Measurements from ENCODE around the gene PPP6C.
A peak's percentile ranks its signal among the peaks of the same experiment; 100 is the strongest.
"Not testable (repeated sequence)": the region's sequence is repeated elsewhere in the genome, so short reads cannot be mapped to it uniquely, and the experiment has no call there.

Gene PPP6C

DNA sequence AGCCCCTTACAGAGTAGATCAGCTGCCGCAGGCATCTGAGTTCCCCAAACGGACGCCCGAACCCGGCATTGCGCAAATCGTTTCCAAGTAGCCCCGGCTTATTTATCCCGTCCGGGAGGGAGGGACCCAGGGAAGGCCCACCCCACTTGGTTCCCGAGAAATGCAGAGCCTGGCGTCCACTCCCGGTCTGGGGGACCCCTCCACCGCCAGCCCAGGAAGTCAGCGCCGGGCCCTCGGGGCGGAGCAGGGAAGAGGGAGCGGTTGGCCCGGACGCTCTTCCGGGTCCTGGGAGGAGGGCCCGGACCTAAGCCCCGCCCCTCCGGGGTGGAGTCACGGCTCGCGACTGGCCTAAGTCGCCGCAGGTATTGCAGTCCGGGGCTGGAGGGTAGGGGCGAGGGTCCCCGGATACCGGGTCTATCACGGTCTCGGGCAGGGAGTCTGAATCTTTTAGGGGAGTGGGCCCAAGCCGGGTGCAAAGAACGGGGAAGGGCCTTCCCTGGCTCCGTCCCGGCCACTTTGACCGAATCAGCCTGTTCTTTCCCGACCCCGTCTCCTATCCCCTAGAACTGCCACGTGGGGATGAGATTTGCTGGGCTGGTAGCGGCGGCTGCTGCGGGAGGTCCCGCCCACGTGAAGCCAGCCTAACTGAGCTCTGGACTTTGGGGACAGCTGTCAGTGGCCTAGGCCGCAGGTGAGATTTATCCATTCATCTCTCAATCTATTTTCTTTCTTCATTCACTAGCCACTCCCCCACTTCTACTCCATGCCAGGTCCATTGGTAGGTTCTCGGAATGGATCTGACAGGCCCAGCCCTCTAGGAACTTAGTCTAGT, 10.8 kb upstream of the PPP6C start, which contains the start of gene RABEPK:
Gene RABEPK (plus strand): TSS at position 327 of the 832 bp plus-strand sequence. CDS start 2,472 bp downstream, outside the sequence.
- DNase-seq: peak; percentile 91 to 94
- TF ChIP-seq POLR2A (IDR thresholded peaks at IDR 0.05; ENCODE audit: low read length) (peak; percentile 84), GATA1 (IDR thresholded peaks at IDR 0.05; ENCODE audit: low read depth, low read length) (no peak)

DNA sequence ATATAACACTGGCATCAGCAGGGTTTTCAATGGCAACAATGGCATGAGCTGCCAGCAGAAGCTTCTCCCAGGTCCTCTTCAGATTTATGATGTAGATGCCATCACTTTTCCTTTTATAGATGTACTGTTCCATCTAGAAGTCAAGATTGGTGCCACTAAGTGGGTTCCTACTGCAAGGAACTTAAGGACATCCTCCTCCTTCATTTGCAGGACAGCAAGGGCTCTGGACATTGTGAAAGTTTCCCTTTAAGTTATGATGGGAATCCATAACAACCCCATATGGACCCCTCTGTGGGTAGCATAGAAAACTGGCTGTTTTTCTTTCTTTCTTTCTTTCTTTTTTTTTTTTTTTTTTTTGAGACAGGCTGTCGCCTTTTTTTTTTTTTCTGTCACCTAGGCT, 6.0 kb upstream of the PPP6C start:
- not testable (repeated sequence) for DNase-seq

DNA sequence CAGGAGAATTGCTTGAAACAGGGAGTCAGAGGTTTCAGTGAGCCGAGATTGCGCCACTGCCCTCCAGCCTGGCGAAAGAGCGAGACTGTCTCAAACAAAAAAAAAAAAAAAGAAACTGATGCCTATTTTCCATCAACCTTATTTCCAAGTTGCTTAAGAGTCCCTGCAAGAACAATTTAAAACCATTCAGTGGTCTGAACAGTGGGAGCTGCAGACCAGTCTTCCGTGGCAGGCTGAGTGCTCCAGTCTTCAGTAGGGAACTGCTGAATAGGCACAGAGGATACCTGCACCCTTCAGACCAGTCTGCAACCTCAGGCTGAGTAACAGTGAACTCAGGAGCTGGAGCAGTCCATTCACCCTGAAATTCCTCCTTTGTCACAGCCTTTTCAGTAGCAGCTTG, 4.9 kb upstream of the PPP6C start:
- not testable (repeated sequence) for DNase-seq

DNA sequence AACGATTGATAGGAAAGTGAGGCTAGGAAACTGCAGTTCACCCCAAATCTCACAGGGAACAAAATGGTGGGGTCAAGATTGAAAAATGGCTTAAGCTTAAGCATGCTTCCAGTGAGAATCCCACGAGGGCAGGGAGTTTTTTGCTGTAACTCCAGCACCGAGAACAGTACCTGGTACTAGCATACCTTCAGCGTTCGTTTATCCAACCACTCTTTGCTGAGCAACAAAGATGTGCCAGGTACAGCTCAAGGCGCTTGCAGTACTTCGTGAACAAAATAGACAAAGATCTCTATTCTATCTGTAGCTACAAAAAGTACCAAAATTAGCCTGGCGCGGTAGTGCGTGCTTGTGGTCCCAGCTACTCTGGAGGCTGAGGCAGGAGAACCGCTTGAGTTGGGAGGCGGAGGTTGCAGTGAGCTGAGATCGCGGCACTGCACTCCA, 778 bp upstream of the PPP6C start:
- peak in 1 of 2 experiments; percentile 49 for DNase-seq
- no peak for TF ChIP-seq GATA1 (IDR thresholded peaks at IDR 0.05; ENCODE audit: low read depth, low read length)
- TF ChIP-seq POLR2A (IDR thresholded peaks at IDR 0.05; ENCODE audit: low read length): no peak

DNA sequence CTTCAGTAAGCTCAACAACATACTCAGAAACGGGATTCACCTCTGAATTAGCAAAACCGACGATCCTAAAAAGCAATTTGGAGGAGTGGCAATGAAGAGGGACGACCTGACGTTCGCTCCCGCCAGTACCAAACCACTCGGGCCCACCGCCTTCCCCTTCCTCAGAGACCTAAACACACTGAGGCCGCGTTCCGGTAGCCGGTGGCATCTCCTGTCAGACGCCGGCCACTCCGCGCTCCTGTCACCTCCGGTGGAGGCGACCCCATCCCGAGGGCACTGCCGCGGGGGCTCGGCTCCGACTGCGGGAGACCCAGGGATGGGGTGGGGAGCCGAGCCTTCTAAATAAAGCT, 617 bp downstream of the PPP6C start:
- DNase-seq: peak; percentile 65 to 75
- TF ChIP-seq GATA1 (IDR thresholded peaks at IDR 0.05; ENCODE audit: low read depth, low read length): no peak
- TF ChIP-seq POLR2A (IDR thresholded peaks at IDR 0.05; ENCODE audit: low read length): no peak

DNA sequence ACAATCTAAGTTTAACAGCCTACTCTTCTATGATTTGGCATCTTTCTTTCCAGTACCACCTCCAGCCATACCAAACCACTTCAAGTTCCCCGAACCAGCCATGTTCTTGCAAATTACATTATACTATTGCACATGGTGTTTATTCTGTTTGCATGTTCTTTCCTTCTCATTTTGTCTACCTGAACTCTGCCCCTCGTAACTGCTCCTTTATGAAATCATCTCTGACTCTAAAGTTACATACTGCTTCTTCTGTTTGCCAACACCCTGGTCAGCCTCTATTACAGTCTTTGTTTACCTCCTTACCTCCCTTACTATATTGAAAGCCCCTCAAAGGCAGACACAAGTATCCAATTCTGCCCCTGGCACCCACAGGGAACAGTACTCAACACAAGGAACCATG, 6.0 kb downstream of the PPP6C start:
- TF ChIP-seq POLR2A (IDR thresholded peaks at IDR 0.05; ENCODE audit: low read length) (no peak), GATA1 (IDR thresholded peaks at IDR 0.05; ENCODE audit: low read depth, low read length) (no peak)
- DNase-seq: no peak

DNA sequence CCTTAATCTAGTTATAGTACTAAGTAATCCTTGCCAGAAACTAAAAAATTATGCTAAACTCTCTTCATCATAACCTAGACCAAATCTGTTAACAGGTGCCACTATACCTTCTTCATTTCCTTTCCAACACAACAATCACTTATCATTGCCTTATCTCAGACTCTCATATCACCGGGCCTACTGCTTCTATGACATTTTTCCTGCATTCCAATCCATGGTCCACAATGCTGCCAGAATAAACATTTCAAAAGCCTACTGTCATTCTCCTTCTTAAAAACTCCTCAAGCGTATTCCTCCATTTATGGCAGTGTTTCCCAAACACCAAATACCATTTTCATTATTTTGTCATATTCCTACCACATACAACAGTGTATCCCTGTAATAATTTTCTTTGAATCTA, 6.5 kb downstream of the PPP6C start:
- TF ChIP-seq GATA1 (IDR thresholded peaks at IDR 0.05; ENCODE audit: low read depth, low read length) (no peak), POLR2A (IDR thresholded peaks at IDR 0.05; ENCODE audit: low read length) (no peak)
- no peak for DNase-seq

DNA sequence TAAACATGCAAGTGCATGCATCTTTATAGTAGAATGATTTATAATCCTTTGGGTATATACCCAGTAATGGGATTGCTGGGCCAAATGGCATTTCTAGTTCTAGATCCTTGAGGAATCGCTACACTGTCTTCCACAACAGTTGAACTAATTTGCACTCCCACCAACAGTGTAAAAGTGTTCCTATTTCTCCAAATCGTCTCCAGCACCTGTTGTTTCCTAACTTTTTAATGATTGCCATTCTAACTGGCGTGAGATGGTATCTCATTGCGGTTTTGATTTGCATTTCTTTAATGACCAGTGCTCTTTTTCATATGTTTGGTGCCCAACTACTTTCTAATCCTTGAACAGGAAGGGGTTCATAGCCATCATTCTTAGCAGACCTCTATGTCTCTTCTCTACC, 7.8 kb downstream of the PPP6C start:
- not testable (repeated sequence) for DNase-seq

DNA sequence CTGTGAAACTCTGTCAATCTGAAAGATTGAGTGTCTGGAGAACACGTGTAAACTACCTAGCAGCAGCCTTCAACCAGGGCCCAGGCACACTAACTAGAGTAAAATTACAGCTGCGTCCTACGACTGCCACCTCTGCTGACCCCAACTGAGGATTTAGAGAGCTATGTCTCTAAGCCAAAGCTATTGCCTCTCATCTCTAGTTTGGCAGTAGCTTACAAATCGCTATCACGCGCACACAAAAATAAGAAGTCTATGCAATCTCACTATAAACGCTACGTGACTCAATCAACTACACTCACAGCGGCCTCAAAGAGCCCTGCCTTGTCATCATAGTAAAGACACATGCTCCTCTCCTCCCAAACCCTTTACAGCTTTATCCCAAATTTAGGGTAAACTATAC, 8.7 kb downstream of the PPP6C start:
- TF ChIP-seq POLR2A (IDR thresholded peaks at IDR 0.05; ENCODE audit: low read length): no peak
- TF ChIP-seq GATA1 (IDR thresholded peaks at IDR 0.05; ENCODE audit: low read depth, low read length): no peak
- no peak for DNase-seq

DNA sequence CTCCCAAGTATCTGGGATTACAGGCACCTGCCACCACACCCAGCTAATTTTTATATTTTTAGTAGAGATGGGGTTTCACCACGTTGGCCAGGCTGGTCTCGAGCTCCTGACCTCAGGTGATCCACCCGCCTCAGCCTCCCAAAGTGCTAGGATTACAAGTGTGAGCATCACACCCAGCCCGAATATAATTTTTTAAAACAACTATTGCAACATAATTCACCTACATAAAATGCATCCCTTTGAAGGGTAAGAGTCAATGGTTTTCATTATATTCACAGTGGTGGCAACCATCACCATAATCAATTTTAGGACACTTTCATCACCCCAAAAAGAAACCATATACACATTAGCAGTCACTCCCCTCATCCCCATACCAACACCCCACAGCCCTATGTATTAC, 9.8 kb downstream of the PPP6C start:
- not testable (repeated sequence) for DNase-seq

DNA sequence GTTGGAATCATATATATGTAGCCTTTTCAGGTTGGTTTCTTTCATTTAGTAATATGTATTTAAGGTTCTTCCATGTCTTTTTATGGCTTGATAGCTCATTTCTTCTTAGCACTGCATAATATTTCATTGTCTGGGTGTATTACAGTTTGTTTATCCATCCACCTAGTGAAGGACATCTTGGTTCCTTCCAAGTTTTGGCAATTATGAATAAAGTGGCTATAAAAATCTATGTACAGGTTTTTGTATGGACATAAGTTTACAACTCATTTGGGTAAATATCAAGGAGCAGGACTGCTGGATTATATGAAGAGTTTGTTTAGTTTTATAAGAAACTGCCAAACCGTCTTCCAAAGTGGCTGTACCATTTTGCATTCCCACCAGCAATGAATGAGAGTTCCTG, 11.7 kb downstream of the PPP6C start:
- no peak for TF ChIP-seq POLR2A (IDR thresholded peaks at IDR 0.05; ENCODE audit: low read length)
- no peak for TF ChIP-seq GATA1 (IDR thresholded peaks at IDR 0.05; ENCODE audit: low read depth, low read length)
- DNase-seq: no peak

DNA sequence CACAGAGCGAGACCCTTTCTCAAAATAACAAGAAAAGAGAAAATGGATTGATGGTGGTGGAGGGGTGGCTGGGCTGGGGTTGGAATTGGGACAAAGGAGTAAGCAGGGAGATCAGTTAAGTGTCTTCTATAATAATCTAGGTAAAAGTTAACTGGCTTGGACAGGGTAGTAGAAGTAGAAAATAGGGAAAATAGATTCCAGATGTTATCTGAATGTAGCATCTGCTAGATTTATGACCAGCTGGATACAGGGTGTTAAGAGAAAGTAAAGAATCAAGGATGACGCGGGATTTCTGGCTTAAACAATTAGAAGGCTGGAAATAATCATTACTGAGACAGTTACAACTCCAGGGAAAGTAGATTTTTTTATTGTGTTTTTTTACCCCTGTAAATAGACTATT, 13.0 kb downstream of the PPP6C start:
- peak; percentile 18 to 34 for DNase-seq
- TF ChIP-seq POLR2A (IDR thresholded peaks at IDR 0.05; ENCODE audit: low read length): no peak
- TF ChIP-seq GATA1 (IDR thresholded peaks at IDR 0.05; ENCODE audit: low read depth, low read length): no peak

DNA sequence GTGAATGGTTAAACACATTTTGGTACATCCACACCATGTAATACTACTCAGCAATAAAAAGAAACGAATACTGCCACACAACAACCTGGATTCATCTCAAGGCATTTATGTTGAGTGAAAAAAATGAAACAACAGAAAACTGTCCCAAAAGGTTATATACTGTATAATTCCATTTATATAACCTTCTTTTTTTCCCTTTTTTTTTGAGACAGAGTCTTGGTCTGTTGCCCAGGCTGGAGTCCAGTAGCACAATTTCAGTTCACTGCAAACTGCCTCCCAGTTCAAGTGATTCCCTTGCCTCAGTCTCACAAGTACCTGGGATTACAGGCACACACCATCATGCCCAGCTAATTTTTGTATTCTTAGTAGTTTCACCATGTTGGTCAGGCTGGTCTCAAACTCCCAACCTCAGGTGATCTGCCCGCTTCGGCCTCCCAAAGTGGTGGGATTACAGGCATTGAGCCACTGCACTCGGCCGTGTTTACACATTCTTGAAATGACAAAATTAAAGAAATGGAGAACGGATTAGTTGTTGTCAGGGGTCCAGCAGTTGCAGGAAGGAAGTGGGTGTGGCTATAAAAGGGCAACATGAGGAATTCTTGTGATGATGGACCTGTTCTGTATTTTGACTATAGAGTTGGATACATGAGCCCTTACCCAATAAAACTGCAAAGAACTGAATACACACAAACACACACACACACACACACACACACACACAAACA, 17.4 kb downstream of the PPP6C start:
- DNase-seq: no peak
- TF ChIP-seq GATA1 (IDR thresholded peaks at IDR 0.05; ENCODE audit: low read depth, low read length): no peak
- TF ChIP-seq POLR2A (IDR thresholded peaks at IDR 0.05; ENCODE audit: low read length): no peak

DNA sequence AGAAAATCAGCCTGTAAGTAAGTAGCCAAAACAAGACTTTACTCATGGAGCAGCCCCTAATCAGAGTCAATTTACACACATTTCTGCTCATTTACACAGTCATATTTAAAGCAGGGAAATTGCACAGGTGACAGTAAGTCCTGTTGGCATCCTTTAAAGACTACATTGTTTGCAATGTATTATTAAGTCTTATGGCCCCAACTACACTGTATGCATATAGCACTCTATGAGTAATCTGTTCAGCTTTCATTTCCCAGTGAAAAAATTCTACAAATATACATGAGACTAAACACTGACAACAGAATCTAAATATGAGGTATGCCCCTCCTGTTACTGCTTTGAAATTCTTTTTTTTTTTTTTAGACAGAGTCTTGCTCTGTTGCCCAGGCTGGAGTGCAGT, 19.7 kb downstream of the PPP6C start:
- no peak for DNase-seq
- no peak for TF ChIP-seq GATA1 (IDR thresholded peaks at IDR 0.05; ENCODE audit: low read depth, low read length)
- TF ChIP-seq POLR2A (IDR thresholded peaks at IDR 0.05; ENCODE audit: low read length): no peak

DNA sequence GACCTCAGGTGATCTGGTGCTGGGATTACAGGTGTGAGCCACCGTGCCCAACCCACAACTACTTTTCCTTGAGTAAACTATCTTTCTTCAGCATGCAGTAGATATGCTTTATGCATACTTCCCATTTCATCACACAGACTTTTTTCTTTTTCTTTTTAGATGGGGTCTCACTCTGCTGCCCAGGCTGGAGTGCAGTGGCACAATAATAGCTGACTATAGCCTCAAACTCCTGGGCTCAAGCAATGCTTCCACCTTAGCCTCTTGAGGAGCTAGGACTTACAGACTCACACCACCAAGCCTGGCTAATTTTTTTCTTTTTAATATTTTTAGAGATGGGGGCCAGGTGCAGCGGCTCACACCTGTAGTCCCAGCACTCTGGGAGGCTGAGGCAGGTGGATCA, 22.8 kb downstream of the PPP6C start:
- no peak for DNase-seq
- TF ChIP-seq GATA1 (IDR thresholded peaks at IDR 0.05; ENCODE audit: low read depth, low read length) (no peak), POLR2A (IDR thresholded peaks at IDR 0.05; ENCODE audit: low read length) (no peak)

DNA sequence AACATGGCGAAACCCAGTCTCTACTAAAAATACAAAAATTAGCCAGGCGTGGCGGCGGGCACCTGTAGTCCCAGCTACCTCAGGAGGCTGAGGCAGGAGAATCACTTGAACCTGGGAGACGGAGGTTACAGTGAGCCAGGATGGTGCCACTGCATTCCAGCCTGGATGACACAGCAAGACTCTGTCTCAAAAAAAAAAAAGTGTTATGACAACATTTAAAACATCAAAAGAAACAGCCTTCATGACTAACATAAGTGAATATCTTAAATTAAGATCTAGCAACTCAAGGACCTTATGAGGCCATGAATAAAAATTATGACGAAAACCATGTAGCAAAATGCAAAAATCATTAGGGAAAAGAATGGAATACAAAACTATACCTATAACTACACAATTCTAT, 26.7 kb downstream of the PPP6C start:
- DNase-seq: not testable (repeated sequence)

Measured in erythroblast (primary cell).